Skeletal muscle cell (primary cell): ENCODE measurements around the gene MTHFR.

ENCODE experiments used
- DNase-seq: peaks from one replicate; pipeline ENCODE4 v3.0.0-alpha.2; 2010; ENCODE audit warnings: low read depth
- H3K4me3 ChIP-seq: 2 replicates; pipeline ENCODE4 v1.5.1; 2011; ENCODE audit warnings: low read depth, mild to moderate bottlenecking, control low read depth, low read length, moderate library complexity

The MTHFR gene

DNA sequence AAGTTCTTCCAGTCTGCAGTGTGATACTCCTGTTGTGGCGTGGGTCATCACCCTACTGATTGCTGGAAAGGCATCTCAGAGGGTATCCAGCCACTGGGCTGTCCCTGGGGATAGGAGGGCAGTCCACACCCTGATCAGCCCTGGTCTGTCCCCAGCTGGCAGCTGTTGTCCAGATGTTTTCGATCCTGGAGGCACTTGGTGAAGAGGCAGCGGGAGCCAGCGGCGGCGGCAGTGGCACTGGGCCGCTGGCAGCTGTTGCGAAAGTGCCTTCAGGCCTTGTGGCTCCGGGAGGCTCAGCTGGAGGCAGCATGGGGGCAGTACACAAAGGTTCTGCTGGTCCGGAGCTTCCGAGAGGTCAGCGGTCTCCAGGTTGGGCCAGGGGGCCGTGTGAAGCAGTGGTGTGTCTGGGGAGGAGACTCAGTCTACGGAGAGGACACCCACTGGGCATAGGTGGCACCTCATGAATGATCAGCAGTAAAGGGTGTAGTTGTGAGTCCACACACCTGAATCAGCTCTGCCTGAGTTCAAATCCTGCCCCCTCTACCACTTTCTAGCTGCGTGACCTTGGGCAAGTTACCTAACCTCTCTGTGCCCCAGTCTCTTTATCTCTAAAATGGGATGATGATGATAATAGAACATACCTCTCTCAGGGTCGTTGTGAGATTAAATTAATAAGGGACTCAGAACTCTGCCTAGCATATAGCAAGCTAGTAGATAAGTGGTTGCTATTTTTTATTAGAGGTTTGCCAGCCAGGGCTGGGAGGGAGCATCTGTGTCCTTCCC is 37.7 kb downstream of the MTHFR start:
- no peak for DNase-seq
- H3K4me3 ChIP-seq = no peak overlapping the region

DNA sequence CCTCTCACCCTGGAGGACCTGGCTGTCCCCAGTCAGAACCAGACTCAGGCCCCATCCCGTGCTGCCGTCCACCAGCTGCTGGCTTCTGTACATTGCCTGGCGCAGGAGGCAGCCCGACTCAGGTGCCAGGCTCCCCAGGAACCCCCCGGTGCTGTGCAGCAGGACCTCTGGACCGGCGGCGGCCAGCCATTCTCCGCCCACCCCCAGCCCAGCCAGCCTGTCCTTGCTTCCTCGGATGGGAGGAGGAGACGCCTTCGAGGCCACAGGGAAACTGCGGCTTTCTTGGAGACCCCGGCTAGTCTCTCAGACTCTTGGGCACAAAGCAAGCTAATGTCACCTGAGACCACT is 39.4 kb downstream of the MTHFR start:
- H3K4me3 ChIP-seq = no peak overlapping the region
- DNase-seq = no peak

DNA sequence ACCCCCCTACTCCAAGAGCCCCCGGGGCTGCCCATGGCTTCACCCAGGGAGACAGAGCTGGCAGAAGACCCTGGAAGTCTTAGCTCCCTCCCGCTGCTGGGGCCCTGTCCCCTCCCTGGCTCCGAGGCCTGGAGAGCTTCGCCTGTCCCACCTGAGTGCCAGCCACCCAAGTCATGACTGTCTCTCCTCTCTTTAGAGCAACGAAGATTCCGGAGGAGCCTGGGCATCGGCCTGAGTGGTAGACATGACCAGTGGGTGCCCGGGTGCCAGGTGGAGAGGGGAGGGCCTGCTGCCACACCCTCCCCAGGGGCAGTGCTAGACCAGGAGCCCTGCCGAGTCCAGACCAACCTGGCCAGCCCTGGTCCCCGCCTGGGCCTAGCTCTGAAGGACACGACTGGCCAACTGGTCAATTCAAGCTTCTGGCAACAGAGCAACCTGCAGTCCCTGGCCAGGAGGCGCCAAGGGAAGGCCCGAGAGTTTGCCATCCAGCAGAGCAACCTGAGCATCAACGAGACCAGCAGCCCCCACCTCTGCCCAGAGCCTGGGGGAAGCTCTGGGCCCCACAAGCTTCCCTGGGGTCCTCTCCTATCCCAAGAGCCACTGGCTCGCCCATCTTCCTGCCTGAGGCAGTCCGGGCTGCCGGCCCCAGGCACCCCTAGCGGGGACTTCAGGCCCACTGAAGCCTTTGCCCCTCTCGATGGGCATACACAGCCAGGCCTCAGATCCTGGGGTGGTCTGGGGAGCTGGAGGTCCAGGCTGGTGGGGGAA is 39.9 kb downstream of the MTHFR start:
- no peak for DNase-seq
- H3K4me3 ChIP-seq = no peak overlapping the region

DNA sequence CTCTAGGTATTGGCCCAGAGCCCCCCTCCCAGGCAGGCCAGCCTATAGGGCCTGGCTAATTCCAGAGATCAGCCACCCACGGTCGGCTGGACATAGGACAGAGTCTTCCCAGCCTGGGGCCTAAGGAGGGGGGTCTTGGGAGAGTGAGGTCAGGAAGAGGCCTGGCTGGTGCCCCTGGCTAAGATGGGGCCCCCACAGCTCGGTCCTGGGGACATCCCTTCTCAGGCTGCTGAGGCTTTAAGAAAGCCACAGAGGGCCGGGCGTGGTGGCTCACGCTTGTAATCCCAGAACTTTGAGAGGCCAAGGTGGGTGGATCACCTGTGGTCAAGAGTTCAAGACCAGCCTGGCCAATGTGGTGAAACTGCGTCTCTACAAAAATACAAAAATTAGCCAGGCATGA is 41.2 kb downstream of the MTHFR start:
- no peak overlapping the region for H3K4me3 ChIP-seq
- no peak for DNase-seq

DNA sequence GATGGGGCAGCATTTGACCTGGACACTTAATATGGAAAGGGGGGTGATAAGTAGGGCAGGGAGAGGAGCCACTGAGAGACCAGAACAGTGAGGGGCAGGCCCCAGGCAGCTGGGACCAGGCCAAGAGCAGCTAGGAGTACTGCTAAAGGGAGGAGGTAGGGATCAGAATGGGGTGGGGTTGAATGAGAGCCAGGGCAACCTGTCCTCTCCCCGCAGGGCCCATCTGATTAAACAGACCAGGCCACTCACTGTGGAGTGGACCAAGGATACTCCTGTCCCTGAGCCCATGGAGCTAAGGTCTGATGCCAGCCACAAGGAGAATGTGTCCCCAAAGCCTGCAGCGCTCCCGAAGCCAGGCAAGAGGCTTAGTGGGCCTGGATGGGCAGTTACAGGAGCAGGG is 41.6 kb downstream of the MTHFR start:
- no peak for DNase-seq
- no peak overlapping the region for H3K4me3 ChIP-seq

DNA sequence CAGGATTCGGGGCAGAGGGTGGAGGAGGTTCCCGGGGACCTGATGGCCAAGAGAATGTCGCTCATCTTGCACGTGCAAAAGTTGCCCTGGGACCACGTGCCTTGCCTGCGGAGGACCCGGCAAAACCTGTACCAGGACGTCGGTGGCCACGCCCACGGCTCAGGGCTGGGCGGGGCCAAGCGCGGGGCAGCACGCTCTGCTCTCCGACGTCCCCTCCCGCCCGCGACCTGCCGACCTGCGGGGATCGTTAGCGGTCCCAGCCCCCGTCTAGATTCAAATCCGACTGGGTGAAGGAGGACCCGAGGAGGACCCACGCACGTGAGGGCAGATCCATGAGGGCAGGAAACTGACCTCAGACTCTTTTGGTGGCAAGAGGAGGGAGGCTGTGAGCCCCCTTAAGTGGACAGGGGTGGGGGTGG is 43.8 kb downstream of the MTHFR start, which contains the start of gene C1orf167:
Gene C1orf167, plus strand, starts transcription at position 206 of the 419 bp plus-strand sequence. CDS start 2,208 bp downstream, outside the sequence.
- no peak within 1 kb of the TSS for H3K4me3 ChIP-seq
- no peak for DNase-seq

DNA sequence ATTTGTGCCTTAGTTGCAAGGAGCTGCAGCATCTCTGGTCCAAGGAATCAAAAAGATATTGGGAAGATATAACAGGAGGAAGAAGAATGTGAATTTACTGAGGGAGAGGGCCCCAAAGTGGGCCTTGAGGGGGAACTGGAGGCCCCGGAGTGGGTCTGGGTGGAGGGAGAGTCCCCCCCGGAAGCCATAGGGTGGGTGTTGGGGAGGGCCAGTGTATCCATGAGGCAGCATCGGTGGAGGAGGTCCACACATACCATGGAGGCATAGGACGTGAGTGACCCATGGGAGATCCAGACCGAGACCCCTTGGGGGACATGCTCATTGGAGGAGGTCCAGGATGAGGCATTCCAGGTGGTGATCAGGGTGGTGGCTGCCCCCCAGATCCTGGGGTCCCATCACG is 44.5 kb downstream of the MTHFR start:
- no peak overlapping the region for H3K4me3 ChIP-seq

DNA sequence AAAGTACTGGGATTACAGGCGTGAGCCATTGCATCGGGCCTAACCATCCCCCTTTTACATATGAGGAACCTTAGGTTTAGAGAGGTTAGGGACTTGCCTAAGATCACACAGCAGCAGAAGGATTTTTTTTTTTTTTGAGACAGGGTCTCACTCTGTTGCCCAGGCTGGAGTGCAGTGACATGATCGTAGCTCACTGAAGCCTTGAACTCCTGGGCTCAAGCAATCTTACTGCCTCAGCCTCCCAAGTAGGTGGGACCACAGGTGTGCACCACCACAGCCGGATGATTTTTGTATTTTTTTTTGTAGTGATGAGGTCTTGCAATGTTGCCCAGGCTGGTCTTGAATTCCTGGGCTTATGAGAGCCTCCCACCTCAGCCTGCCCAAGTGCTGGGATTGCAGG is 46.0 kb downstream of the MTHFR start:
- H3K4me3 ChIP-seq = no peak overlapping the region
- DNase-seq = no peak

More for the DNA sequence above, 44.5 kb downstream of the MTHFR start:
- DNase-seq = no peak

DNA sequence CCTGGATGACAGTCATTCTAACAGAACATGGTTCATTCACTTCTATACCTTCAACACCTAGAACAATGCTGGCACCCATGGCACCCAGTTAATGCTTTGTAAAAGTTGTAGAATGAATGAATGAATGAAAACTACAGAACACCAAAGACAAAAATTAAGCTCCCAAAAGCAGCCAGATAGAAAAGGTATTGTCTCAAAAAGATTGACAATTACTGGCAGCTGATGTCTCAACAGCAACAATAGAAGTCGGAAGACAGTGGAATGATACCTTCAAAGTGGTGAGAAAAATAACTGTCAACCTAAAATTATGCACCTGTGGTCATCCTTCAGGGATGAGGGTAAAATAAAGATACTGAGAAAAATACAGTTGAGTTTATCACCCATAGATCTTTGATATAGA is 48.7 kb downstream of the MTHFR start:
- H3K4me3 ChIP-seq = no peak overlapping the region
- no peak for DNase-seq

DNA sequence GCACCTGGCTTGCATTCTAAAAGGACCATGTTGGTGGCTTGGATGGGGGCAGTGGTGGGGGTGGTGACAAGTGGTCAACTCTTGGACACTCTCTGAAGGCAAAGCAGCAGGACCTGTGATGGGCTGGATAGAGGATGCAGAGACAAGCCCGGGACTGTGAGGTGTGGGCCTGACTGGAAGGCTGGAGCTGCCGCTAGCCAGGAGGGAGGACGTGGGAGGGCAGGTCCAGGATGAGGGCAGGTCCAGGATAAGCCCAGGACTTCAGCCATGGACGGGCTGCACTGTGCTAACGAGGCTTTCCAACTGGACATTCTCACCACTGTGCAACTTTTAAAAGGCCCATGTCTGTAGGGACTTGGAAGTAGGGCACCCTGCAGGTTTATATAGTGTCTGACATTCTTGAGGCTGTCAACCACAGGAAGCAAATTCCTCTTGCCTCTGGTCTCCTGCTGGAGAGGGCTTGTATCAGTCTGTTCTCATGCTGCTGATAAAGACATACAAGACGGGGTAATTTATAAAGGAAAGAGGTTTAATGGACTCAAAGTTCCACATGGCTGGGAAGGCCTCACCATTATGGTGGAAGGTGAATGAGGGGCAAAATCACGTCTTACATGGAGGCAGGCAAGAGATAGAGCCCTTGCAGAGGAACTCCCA is 52.1 kb downstream of the MTHFR start:
- DNase-seq = no peak
- no peak overlapping the region for H3K4me3 ChIP-seq

DNA sequence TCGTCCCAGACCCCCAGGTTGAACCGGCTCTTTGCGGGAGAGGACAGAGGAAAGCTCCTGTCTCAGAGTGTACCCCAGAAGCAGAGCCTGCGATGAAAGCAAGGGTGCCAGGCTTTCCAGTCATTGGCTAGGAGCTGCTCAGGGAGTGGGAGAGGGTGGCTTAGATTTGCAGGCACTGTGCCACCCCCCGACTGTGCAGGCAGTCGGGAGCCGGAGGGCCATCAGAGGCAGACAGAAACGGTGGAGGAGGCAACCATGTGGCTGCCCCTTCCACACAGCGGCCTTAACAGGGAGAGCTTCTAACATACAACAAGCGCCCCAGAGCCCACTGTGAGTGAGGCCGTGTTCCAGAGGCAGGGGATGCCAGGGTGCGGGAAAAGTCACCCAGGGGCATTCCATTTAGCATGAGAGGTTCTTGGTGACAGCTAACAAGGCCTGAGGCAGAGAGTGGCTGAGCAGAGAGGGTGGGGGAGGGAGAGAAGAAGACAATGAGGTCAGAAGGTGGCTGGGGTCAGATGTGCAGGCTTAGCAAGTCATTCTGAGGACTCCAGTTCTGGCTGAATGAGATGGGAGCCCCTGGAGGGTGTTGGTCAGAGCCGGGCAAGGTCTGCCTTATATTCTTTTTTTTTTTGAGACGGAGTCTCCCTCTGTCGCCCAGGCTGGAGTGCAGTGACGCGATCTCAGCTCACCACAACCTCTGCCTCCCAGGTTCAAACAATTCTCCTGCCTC is 53.2 kb downstream of the MTHFR start:
- H3K4me3 ChIP-seq = no peak overlapping the region
- DNase-seq = no peak

DNA sequence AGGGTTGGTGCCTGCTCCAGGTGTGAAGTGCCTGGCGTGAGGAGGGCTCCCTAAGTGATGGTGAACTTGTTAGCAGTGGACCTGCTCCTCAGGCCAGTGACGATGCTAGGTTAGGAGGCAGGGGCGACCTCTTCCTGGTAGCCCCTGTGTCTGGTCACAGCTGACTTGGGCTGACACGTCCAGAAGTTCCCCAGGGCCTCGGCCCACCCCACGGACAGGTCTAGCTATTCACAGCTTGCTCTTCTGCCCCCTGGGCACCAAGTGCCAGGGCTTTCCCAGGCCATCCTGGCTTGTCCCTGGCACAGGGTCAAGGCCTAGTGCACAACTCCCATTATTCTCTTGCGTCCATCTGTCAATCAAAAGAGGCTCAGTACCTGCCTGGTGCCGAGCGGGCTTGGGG is 54.7 kb downstream of the MTHFR start:
- DNase-seq = no peak
- H3K4me3 ChIP-seq = no peak overlapping the region

DNA sequence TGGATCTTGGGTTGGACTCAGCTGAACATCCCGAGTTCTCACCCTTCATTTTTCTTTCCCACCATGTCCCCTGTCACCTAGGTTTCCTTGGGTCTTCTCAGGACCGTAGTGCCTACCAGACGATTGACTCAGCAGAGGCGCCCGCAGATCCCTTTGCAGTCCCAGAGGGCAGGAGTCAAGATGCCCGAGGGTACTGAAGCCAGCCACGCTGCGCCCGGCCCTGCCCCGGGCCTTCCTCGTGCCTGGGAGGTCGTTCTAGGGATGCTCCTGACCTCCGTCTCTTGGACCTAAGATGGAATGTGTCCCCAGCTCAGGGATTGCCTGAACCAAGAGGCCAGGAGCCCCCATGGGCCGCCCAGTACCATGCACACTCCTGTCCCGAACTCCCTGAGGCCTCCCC is 55.8 kb downstream of the MTHFR start:
- no peak for DNase-seq
- H3K4me3 ChIP-seq = no peak overlapping the region

DNA sequence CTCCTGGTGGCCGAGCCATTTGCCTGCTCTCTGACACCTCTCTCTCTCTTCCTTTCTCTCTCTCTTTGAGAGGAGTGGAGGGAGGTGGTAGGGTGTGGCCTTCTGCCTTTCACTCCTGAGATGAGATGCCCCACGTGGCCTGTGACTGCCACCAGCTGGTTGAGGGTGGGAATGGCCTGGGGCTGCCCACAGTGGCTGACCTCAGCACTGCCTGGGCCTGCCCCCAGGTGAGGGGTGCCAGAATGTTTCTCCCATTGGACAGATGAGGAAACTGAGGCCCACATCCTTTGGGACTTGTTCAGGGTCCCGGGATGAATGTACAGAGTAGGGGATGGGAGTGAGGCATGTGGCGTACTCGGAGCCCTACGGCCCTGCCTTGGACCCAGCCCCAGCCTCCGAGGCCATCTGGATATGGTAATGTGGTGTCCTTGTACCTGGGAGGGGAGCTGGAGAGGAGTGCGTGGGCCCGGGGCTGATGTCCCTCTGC is 56.5 kb downstream of the MTHFR start:
- DNase-seq = no peak
- no peak overlapping the region for H3K4me3 ChIP-seq

DNA sequence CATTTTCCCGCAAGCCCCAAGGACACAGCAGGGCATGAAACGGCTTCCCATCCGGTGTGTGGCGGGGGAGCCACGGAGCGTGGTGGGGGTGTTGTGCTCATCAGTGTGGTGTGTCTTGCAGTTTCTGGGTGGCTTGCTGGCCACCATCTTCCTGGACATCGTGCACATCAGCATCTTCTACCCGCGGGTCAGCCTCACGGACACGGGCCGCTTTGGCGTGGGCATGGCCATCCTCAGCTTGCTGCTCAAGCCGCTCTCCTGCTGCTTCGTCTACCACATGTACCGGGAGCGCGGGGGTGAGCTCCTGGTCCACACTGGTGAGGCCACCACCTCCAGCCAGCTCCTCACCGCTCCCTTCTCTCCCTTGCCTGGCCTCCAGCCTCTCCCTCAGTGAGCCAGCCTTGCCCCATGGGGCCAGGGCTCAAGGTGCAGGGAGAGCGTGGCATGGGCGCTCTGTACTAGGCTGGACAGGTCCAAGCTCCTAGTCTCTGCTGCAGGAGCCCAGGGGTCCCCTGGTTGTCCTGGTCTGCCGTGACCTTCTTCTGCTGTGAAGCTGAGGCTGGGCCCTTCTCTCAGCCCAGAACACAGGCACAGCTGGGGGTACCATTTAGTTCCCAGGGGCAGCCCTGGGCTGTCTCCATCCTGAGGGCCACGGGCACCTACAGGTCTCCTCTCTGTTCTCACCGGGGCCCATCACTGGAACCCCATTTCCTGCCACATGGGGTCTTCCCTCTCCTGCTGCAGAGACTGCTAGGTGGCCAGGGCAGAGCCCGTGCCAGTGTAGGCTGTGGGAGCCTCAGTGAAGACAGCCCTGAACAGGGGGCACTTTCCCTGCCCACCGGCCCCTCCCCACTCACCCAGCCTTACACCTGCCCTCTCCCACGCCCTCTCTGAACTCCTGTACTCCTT is 57.2 kb downstream of the MTHFR start:
- H3K4me3 ChIP-seq = no peak overlapping the region
- DNase-seq = no peak

DNA sequence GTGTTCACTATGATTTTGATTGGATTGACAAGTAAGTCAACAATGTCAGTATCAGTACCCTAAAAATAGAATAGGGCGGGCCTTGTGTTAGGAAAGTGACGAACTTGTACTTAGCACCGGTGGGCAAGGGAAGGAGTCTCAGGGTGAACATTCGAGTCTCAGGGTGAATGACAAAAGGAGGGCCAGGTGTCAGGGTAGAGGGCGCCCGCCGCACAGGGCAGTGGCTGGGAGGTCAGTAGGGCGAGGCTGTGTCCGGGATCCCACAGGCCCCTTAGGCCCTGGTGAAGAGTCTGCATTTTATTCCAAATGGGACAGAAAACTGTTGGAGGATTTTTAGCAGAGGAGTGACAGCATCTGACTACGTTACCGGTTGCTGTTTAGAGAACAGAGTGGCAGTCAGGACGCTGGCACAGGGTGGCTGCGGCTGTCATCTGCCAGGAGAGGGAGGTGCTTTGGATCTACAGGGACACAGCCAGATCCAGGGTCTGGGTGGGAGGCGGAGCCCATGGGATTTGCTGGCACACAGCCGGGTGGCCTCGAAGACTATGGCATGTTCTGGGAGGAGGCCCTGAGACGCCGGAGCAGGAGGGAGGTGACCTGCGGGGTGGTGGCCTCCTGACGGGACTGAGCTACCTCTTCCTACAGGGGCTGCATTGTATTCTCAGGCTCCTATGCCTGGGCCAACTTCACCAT is 58.8 kb downstream of the MTHFR start:
- no peak for DNase-seq
- H3K4me3 ChIP-seq = no peak overlapping the region

DNA sequence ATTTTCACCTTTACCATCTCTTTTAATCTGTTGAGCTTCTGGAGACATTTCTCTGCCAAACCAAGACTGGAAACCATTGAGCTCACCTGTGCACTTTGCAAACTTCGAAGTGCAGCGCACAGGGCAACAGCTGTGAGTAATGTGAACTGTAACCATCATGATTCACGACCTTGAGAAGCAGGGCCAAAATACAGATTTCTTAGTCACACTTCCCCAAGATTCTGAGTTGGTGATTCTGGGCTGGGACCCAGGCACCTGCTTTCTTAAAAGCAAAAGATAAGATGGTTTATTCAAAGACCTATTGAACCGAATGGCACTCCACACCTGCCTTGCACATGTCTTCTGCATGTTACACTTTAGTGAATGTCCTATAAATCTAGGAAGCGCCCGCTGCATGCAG is 59.7 kb downstream of the MTHFR start:
- DNase-seq = no peak
- no peak overlapping the region for H3K4me3 ChIP-seq

DNA sequence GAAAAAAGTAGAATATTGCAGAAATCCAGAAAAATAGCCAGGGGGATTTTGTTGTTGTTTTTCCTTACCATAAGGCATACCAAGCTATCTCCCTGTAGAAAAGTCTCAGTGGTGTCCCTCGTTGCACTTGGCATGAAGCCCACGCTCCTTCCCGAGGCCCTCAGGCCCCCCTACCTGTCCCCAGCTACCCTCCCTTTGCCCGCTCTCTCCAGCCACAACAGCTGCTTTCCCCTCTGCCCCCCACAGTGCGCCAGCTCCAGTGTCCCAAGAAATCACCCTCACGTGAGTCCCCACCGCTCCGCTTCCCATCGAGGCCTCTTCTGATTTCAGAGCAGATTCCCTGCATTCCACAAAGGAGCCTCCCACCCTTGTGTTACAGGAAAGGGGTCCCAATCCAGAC is 61.5 kb downstream of the MTHFR start:
- no peak overlapping the region for H3K4me3 ChIP-seq
- DNase-seq = no peak
